ENCODE measurements around the gene CSGALNACT2. TPM values are rescaled to one million over a fixed set of nuclear protein-coding genes. Genes with fewer than 3 reads are reported as not detected.

The CSGALNACT2 gene
- total and polyA plus RNA-seq, 12 donors, result 5.8 to 19.4 (median 12.3) TPM

GRCh38 chr10:43211030-43211429 lies 72.8 kb downstream of the CSGALNACT2 start:
- TF ChIP-seq, protein P1, sequence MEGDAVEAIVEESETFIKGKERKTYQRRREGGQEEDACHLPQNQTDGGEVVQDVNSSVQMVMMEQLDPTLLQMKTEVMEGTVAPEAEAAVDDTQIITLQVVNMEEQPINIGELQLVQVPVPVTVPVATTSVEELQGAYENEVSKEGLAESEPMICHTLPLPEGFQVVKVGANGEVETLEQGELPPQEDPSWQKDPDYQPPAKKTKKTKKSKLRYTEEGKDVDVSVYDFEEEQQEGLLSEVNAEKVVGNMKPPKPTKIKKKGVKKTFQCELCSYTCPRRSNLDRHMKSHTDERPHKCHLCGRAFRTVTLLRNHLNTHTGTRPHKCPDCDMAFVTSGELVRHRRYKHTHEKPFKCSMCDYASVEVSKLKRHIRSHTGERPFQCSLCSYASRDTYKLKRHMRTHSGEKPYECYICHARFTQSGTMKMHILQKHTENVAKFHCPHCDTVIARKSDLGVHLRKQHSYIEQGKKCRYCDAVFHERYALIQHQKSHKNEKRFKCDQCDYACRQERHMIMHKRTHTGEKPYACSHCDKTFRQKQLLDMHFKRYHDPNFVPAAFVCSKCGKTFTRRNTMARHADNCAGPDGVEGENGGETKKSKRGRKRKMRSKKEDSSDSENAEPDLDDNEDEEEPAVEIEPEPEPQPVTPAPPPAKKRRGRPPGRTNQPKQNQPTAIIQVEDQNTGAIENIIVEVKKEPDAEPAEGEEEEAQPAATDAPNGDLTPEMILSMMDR (IDR thresholded peaks at IDR 0.05), result no peak
- no peak for TF ChIP-seq POLR2A (IDR thresholded peaks at IDR 0.05)
- intact Hi-C loops (cut with DNase I), result no loop called here
- H3K4me1 ChIP-seq (replicated peaks in 1 of 2), result no peaks in the 10 kb centered on the region
- no peaks in the 10 kb centered on the region for H3K36me3 ChIP-seq (replicated peaks in 1 of 2)
- no peak overlapping the region for H3K4me3 ChIP-seq
- no peaks in the 10 kb centered on the region for H3K27me3 ChIP-seq
- H3K27ac ChIP-seq, result no peak overlapping the region
- no peaks in the 10 kb centered on the region for H3K9me3 ChIP-seq (replicated peaks in 1 of 3)
- 42 to 50% (median 47%) methylated on average over 2 to 6 of the region's 6 CpGs for WGBS, 4 donors
- DNase-seq, result no peak

DNA sequence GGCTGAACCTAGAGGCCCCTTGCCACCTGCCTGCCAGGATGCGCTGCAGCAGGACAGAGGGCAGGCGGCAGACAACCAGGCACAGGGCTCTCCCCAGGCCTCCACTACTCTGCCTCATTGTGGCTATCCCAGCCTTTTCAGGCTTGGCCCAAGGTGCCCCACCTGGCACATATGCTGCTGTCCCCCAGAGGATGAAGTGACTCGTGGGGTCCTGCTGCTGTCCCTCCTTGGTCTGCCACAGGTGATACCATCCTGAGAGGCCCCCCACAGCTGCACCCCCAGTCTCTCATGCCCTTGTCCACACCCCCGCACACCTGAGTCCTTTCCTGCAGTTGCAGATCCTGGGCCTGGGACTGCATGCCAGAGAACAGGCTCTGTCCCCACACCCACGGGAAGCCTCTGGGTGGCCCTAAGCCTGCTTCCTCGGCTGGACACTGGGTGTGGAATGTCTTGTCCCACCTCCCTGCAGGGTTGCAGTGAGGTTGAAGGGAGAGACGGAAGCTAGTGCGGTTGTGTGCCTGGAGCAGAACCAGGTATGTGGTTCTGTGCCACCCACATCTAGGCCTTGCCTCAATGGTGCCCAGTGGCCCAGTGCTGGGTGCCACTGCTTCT lies 73.3 kb downstream of the CSGALNACT2 start:
- intact Hi-C loops (cut with DNase I), result no loop called here
- H3K4me3 ChIP-seq, result no peak overlapping the region
- H3K36me3 ChIP-seq (replicated peaks in 1 of 2), result no peaks in the 10 kb centered on the region
- no peak for DNase-seq
- no peak overlapping the region for H3K27ac ChIP-seq
- no peaks in the 10 kb centered on the region for H3K27me3 ChIP-seq
- H3K9me3 ChIP-seq (replicated peaks in 1 of 3), result no peaks in the 10 kb centered on the region
- TF ChIP-seq, protein P1 (IDR thresholded peaks at IDR 0.05), result no peak
- TF ChIP-seq POLR2A (IDR thresholded peaks at IDR 0.05), result no peak
- no peaks in the 10 kb centered on the region for H3K4me1 ChIP-seq (replicated peaks in 1 of 2)
- WGBS, 4 donors, result 73 to 90% (median 88%) methylated on average over 2 to 8 of the region's 8 CpGs

- no peak overlapping the region for H3K4me3 ChIP-seq
- no peaks in the 10 kb centered on the region for H3K27me3 ChIP-seq
- intact Hi-C loops (cut with DNase I), result no loop called here
- TF ChIP-seq, protein P1 (IDR thresholded peaks at IDR 0.05), result no peak
- TF ChIP-seq POLR2A (IDR thresholded peaks at IDR 0.05), result no peak
- H3K36me3 ChIP-seq (replicated peaks in 1 of 2), result no peaks in the 10 kb centered on the region
- H3K9me3 ChIP-seq (replicated peaks in 1 of 3), result no peaks in the 10 kb centered on the region
- no peaks in the 10 kb centered on the region for H3K4me1 ChIP-seq (replicated peaks in 1 of 2)
- 86 to 98% (median 89%) methylated on average over 6 to 13 of the region's 13 CpGs for WGBS, 4 donors
- no peak for DNase-seq
- H3K27ac ChIP-seq, result no peak overlapping the region
Observed at GRCh38 chr10:43212043-43212721, 73.9 kb downstream of the CSGALNACT2 start.

DNA sequence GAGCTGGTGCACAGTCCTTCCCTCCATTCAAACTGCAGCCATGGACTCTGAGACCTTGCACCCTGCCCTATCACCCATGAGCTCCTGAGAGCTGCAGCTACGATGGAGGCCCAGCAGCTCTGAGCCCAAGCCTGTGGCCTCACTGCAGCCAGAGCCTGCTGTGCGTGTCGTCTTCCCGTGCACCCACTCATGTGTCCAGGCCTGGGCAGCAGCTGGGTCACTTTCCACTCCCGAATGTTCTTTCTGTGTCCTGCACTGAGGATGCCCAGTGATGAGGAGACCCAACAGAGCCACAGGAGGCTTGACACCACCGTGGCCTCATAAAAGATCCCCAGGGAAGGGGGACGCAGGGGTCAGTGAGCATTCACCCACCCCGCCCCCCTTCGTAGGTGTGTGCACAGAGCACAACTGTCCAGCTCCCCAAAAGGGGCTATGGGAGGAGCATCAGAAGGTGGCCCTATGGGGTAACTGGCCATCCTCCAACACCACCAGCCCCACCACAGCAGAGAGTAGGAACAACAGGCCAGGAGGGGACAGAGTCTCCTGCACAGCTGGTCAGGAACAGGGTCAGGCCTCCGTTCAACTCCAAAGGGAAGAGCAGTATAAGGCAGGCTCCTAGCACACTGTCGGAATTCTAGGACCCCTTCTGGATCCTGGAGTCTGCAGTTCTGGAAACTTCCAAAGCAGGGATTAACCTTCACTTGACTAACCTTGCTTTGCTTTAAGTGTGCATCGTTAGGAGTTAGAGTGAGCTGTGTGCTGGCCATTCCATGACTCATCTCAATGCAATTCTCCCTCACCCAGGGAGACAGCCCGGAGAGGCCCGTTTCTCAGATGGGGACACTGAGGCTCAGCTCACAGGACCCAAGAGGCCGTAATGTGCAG lies 76.1 kb downstream of the CSGALNACT2 start:
- no peak overlapping the region for H3K27ac ChIP-seq
- no peak overlapping the region for H3K4me3 ChIP-seq
- H3K9me3 ChIP-seq (replicated peaks in 1 of 3), result no peaks in the 10 kb centered on the region
- TF ChIP-seq, protein P1 (IDR thresholded peaks at IDR 0.05), result no peak
- no peak for TF ChIP-seq POLR2A (IDR thresholded peaks at IDR 0.05)
- no peaks in the 10 kb centered on the region for H3K4me1 ChIP-seq (replicated peaks in 1 of 2)
- intact Hi-C loops (cut with DNase I), result no loop called here
- H3K27me3 ChIP-seq, result no peaks in the 10 kb centered on the region
- H3K36me3 ChIP-seq (replicated peaks in 1 of 2), result no peaks in the 10 kb centered on the region
- 81 to 85% (median 83%) methylated on average over 10 to 15 of the region's 15 CpGs for WGBS, 4 donors
- DNase-seq, result no peak

All from adrenal gland (tissue), 12 donors.